Right cardiac atrium (tissue), 5 donors: ENCODE data around the gene TNFRSF25. TPM values are rescaled to one million over a fixed set of nuclear protein-coding genes. Genes with fewer than 3 reads are reported as not detected.

Source experiments
- ATAC-seq, 2 donors: fragments of 200-7000 bp; cut with Tn5 transposase; one replicate each; pipeline versions ENCODE4 v1.8.0 to v1.9.1; 2020; ENCODE audit warnings: moderate library complexity in 2 of 2, mild to moderate bottlenecking in 1 of 2
- DNase-seq, 3 donors: peaks; one replicate each; pipeline ENCODE4 v3.0.0-alpha.2; 2020
- H3K27ac ChIP-seq: one replicate; pipeline ENCODE4 v1.5.1; 2013; ENCODE audit warnings: mild to moderate bottlenecking, low read length, control low read depth, moderate library complexity
- H3K27me3 ChIP-seq: one replicate; pipeline ENCODE4 v1.6.1; 2013; ENCODE audit not compliant: control insufficient read depth, insufficient read depth
- H3K4me1 ChIP-seq: one replicate; pipeline ENCODE4 v1.6.1; 2013; ENCODE audit warnings: low read length; ENCODE audit not compliant: control insufficient read depth, insufficient read depth
- H3K4me3 ChIP-seq: one replicate; pipeline ENCODE4 v1.5.1; 2013; ENCODE audit warnings: low read length, control low read depth
- H3K9me3 ChIP-seq: one replicate; pipeline ENCODE4 v1.6.1; 2013; ENCODE audit warnings: low read length; ENCODE audit not compliant: control insufficient read depth
- WGBS: extraction: QIAGEN DNeasy Blood & Tissue Kit; methylation state at CpG from one replicate; pipeline ENCODE4 v1.1.7; 2013; 5-methylcytosine and 5-hydroxymethylcytosine counted together
- intact Hi-C, 4 donors: fragments of 100-400 bp; cut with DNase I; formaldehyde crosslinking; loops; one replicate each; pipeline versions ENCODE4 v1.11.0 to v1.14.0; 2022 to 2023
- polyA plus RNA-seq: library from polyadenylated mRNA; stranded (reverse); fragments of 200-250 nt; gene quantifications from one replicate; pipeline ENCODE4 v1.2.3, GENCODE V29; 2013
- total RNA-seq, 4 donors: library from RNA; stranded (reverse); fragmentation: NEBNext Ultra II Directional; extraction: Animal tissue kit (Norgen Biotek cat#: 25700); gene quantifications; one replicate each; pipeline ENCODE4 v1.2.1, GENCODE V29; 2021
- donor health status: healthy with polysubstance abuse.
- donor health status: DM: no; HTN: yes; CAD: no.
- donor health status: DM: no; HTN: no; CAD: no.
- donor health status: DM: no; HTN: yes; CAD: no; lungs with severe emphysema.
- donor health status: DM: yes; HTN: yes; CAD: no.

Gene TNFRSF25
- total and polyA plus RNA-seq, 5 donors = 4.4 to 6.6 (median 5.7) TPM

DNA sequence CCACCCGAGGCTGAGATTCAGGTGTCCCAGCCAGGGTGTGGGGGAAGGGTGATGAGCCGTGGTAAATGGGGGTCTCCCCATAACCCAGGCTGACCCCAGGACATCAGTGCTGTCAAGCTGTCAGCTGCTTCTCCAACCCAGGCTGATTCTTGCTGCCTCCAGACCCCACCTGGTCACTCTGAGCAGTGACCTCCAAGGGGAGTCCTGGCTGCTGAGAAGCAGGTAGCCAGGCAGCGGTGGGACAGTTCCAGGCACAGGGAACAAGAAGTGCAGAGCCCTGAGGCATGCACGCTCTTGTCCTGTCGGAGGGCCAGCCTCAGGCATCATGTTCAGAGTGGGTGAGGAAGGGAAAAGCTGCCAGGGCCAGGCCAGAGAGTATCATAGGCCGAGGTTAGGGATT is 40.3 kb downstream of the TNFRSF25 start:
- intact Hi-C loops = no loop called here
- 78% methylated on average over 6 of the region's 6 CpGs for WGBS
- Histone ChIP-seq H3K27me3 (no peaks in the 10 kb centered on the region), H3K27ac (no peak overlapping the region), H3K4me3 (no peak overlapping the region), H3K4me1 (no peaks in the 10 kb centered on the region), H3K9me3 (no peaks in the 10 kb centered on the region)
- ATAC-seq = no peak
- no peak for DNase-seq

GRCh38 chr1:6424619-6425593 is 41.1 kb downstream of the TNFRSF25 start, which contains the start of gene ESPN:
TSS of gene ESPN (plus strand) at chr1:6424776. CDS start at chr1:6424956, 180 bp downstream.
- Histone ChIP-seq H3K4me3 (no peak within 1 kb of the TSS), H3K27ac (no peak within 1 kb of the TSS), H3K4me1 (no peaks in the 10 kb centered on the region), H3K27me3 (no peaks in the 10 kb centered on the region), H3K9me3 (no peaks in the 10 kb centered on the region)
- intact Hi-C loops = no loop called here
- ATAC-seq = peak in 1 of 2 donors; percentile 7
- 6% methylated on average over 99 of the region's 99 CpGs for WGBS
- DNase-seq = no peak

DNA sequence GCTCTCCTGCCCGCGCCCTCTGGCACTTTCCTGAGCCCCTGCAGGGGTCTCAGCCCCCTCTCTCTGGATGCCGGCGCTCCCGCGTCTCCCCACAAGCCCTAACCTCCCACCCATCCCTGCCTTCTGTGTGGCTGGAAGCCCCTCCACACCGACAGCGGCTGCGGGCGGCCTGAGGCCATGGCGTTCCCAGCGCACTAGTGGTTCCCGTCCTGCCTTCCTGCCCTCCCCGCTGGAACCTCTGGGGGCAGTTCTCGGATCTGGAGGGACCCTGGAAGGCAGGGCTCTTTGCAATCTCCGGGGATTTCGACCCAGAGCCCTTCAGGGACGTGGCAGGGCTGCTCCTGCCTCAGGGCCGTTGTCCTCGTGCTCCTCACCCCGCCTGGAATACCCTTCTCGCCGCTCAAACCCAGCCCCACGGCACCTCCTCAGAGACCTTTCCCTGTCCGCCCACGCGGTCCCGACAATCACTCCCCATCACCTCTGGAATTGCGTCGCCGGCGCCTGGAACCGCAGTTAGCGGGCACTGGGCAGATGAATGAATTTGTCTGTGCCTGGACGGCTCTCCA is 41.9 kb downstream of the TNFRSF25 start:
- no peak overlapping the region for H3K27ac ChIP-seq
- H3K4me1 ChIP-seq = no peaks in the 10 kb centered on the region
- DNase-seq (no peak), ATAC-seq (no peak)
- H3K9me3 ChIP-seq = no peaks in the 10 kb centered on the region
- intact Hi-C loops = no loop called here
- H3K27me3 ChIP-seq = no peaks in the 10 kb centered on the region
- no peak overlapping the region for H3K4me3 ChIP-seq
- 5% methylated on average over 35 of the region's 35 CpGs for WGBS

GRCh38 chr1:6423321-6423999 is 42.5 kb downstream of the TNFRSF25 start:
- H3K4me3 ChIP-seq = no peak overlapping the region
- ATAC-seq = no peak
- H3K27me3 ChIP-seq = no peaks in the 10 kb centered on the region
- 7% methylated on average over 24 of the region's 24 CpGs for WGBS
- peak in 1 of 3 donors; percentile 65 for DNase-seq
- H3K4me1 ChIP-seq = no peaks in the 10 kb centered on the region
- H3K9me3 ChIP-seq = no peaks in the 10 kb centered on the region
- intact Hi-C loops = no loop called here
- H3K27ac ChIP-seq = no peak overlapping the region

GRCh38 chr1:6421266-6421665 is 44.7 kb downstream of the TNFRSF25 start:
- 74% methylated on average over 4 of the region's 4 CpGs for WGBS
- DNase-seq (no peak), ATAC-seq (no peak)
- intact Hi-C loops = no loop called here
- no peak overlapping the region for H3K27ac ChIP-seq
- H3K27me3 ChIP-seq = no peaks in the 10 kb centered on the region
- no peak overlapping the region for H3K4me3 ChIP-seq
- no peaks in the 10 kb centered on the region for H3K9me3 ChIP-seq
- H3K4me1 ChIP-seq = no peaks in the 10 kb centered on the region

GRCh38 chr1:6420454-6421042 is 45.4 kb downstream of the TNFRSF25 start:
- 9% methylated on average over 44 of the region's 44 CpGs for WGBS
- Histone ChIP-seq H3K27me3 (no peaks in the 10 kb centered on the region), H3K27ac (no peak overlapping the region), H3K4me3 (peak overlapping the region; percentile 46), H3K9me3 (no peaks in the 10 kb centered on the region), H3K4me1 (no peaks in the 10 kb centered on the region)
- DNase-seq = peak in 2 of 3 donors; percentile 57 to 68
- intact Hi-C loops = no loop called here
- ATAC-seq = peak in 1 of 2 donors; percentile 12

DNA sequence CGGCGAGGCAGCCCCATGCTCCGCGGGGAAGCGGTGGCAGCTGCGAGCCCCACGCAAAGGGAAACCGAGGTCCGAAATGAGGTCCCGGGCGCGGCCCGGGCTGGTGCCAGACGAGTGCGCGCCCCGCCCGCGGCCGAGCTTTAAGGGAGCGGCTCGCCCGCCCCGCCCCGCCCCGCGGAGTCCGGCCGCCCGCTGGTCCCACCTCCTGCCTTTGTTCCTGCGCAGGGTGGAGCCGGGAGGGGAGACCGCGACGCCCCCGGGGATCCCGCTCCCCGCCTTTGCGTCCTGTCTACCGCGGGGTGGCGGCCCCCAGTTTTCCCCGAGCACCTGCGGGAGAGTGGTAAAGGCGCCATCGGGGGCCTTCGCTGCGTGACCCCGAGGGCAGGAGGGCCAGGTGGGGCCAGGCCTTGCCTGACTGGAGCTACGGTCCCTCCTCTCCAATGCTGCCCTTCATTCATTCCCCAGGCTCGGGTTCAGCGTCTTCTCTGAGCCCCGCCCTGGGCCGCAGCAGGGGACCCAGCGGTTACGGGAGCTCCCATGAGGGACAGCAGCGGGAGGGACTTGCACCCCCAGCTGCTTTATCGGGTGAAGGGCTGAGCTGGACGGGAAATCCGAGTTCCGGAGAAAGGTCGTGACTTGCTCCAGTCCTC is 46.0 kb downstream of the TNFRSF25 start, which contains the start of gene HES2:
Gene HES2 (minus strand): TSS at position 116 of the 650 bp plus-strand sequence. CDS start 99 bp downstream, at position 17.
- H3K27me3 ChIP-seq = no peaks in the 10 kb centered on the region
- intact Hi-C loops = no loop called here
- H3K27ac ChIP-seq = no peak within 1 kb of the TSS
- no peaks in the 10 kb centered on the region for H3K9me3 ChIP-seq
- whole genome bisulfite sequencing = under 1% methylated on average over 62 of the region's 62 CpGs
- peak; percentile 56 to 76 for ATAC-seq
- peak within 1 kb of the TSS; percentile 46 for H3K4me3 ChIP-seq
- peak; percentile 44 to 71 (median 52) for DNase-seq
- H3K4me1 ChIP-seq = no peaks in the 10 kb centered on the region

GRCh38 chr1:6419397-6419803 is 46.6 kb downstream of the TNFRSF25 start:
- no peaks in the 10 kb centered on the region for H3K9me3 ChIP-seq
- intact Hi-C loops = no loop called here
- 2% methylated on average over 48 of the region's 48 CpGs for WGBS
- H3K27me3 ChIP-seq = no peaks in the 10 kb centered on the region
- H3K4me1 ChIP-seq = no peaks in the 10 kb centered on the region
- ATAC-seq (no peak), DNase-seq (no peak)
- peak overlapping the region; percentile 46 for H3K4me3 ChIP-seq
- no peak overlapping the region for H3K27ac ChIP-seq

DNA sequence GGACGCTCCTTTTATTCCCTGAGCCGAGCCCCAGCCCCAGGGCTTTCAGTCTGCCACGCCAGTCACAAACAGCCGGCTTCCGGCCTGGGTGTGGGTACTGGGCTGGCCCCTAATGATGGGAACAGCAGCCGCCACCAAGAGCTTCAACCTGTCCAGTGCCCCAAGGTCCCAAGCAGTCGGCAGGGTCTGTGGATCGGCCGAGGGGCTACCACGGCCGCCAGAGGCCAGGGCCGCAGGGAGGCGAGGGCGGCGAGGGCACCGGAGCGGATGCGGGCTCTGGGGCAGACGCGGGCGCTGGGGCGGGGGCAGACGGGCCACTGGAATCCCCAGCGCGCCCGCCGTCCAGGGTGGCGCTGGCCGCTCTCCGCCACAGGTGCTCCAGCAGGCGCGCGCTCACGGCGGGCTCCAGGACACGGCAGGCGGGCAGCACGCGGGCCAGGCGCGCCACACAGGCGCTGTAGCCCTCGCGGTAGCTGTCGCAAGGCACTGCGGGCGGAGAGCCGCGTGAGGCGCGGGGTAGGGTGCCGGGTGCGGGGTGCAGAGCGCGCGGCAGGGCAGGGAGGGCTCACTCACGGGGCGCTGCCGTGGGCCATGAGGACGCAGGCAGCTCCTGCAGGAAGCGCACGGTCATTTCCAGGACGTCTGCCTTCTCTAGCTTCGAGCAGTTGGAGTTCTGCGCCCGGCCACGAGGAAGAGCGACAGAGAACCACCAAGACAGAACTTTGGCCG is 47.1 kb downstream of the TNFRSF25 start:
- no peak for ATAC-seq
- Histone ChIP-seq H3K9me3 (no peaks in the 10 kb centered on the region), H3K27me3 (no peaks in the 10 kb centered on the region), H3K4me1 (no peaks in the 10 kb centered on the region), H3K4me3 (peak overlapping the region; percentile 46), H3K27ac (no peak overlapping the region)
- 10% methylated on average over 69 of the region's 69 CpGs for WGBS
- no peak for DNase-seq
- intact Hi-C loops = no loop called here
